KMS-11 (cell line): Measurements from ENCODE around the gene DGCR2.
"Not testable (repeated sequence)": the region's sequence is repeated elsewhere in the genome, so short reads cannot be mapped to it uniquely, and the experiment has no call there.

ENCODE experiments used
- H2AFZ ChIP-seq: fragments of 200-600 bp; sonication (generic); 2 replicates; pipeline ENCODE4 v1.6.1; 2016; ENCODE audit warnings: antibody characterized with exemption, mixed run types, low read depth
- H3K27ac ChIP-seq: fragments of 200-600 bp; sonication (generic); 2 replicates; pipeline ENCODE4 v1.6.1; 2016; ENCODE audit warnings: mild to moderate bottlenecking, mixed run types
- H3K27me3 ChIP-seq: fragments of 200-600 bp; sonication (generic); 2 replicates; pipeline ENCODE4 v1.6.1; 2017; ENCODE audit warnings: mild to moderate bottlenecking, low read depth, mixed run types, moderate library complexity; ENCODE audit not compliant: insufficient read depth
- H3K36me3 ChIP-seq: fragments of 200-600 bp; sonication (generic); 2 replicates; pipeline ENCODE4 v1.6.1; 2017; ENCODE audit warnings: mild to moderate bottlenecking, mixed run types; ENCODE audit not compliant: insufficient read depth
- H3K4me1 ChIP-seq: fragments of 200-600 bp; sonication (generic); 2 replicates; pipeline ENCODE4 v1.6.1; 2016; ENCODE audit warnings: mild to moderate bottlenecking, low read depth, mixed run types; ENCODE audit not compliant: poor library complexity, severe bottlenecking
- H3K4me2 ChIP-seq: fragments of 200-600 bp; sonication (generic); 2 replicates; pipeline ENCODE4 v1.7.0; 2016; ENCODE audit warnings: mild to moderate bottlenecking, mixed run types
- H3K4me3 ChIP-seq: fragments of 200-600 bp; sonication (generic); IDR thresholded peaks from 2 replicates; pipeline ENCODE4 v1.6.1; 2017; ENCODE audit warnings: low read depth, low read length, mixed read lengths; ENCODE audit not compliant: insufficient read depth
- H3K79me2 ChIP-seq: fragments of 200-600 bp; sonication (generic); 2 replicates; pipeline ENCODE4 v1.6.1; 2016; ENCODE audit warnings: low read depth, mixed run types; ENCODE audit not compliant: insufficient read depth
- H3K9ac ChIP-seq: fragments of 200-600 bp; sonication (generic); 2 replicates; pipeline ENCODE4 v1.6.1; 2016; ENCODE audit warnings: mild to moderate bottlenecking, mixed run types
- H4K20me1 ChIP-seq: fragments of 200-600 bp; sonication (generic); 2 replicates; pipeline ENCODE4 v1.6.1; 2016; ENCODE audit warnings: mild to moderate bottlenecking, mixed run types; ENCODE audit not compliant: insufficient read depth
- TF ChIP-seq, protein P1 (sequence below): fragments of 200-600 bp; sonication (generic); conservative IDR thresholded peaks from 2 replicates; pipeline ENCODE4 v1.6.1; 2017; ENCODE audit warnings: low read depth, mild to moderate bottlenecking, antibody characterized with exemption, low read length, moderate library complexity, mixed read lengths

Gene DGCR2

DNA sequence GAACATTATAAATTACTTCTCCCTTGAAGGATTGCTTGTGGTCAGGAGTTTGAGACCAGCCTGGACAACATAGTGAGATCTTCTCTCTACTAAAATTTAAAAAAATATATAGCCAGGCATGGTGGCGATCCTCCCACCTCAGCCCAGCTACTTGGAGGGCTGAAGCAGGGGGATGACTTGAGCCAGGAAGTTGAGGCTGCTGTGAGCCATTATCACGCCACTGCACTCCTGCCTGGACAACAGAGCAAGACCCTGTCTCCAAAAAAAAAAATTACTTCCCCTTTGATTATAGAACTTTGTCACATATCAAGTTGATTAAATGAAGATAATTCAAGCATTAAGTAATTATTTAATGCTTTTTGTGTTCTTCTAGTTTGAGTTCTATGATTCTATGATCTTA lies 121.0 kb downstream of the DGCR2 start:
- Histone ChIP-seq H3K36me3 (no peaks in the 10 kb centered on the region), H3K9ac (no peak overlapping the region), H3K79me2 (no peaks in the 10 kb centered on the region), H2AFZ (no peak overlapping the region), H3K4me2 (no peak overlapping the region), H3K4me1 (no peaks in the 10 kb centered on the region), H3K4me3 (no peak overlapping the region), H3K27me3 (no peaks in the 10 kb centered on the region), H3K27ac (no peak overlapping the region), H4K20me1 (no peaks in the 10 kb centered on the region)
- TF ChIP-seq, protein P1, sequence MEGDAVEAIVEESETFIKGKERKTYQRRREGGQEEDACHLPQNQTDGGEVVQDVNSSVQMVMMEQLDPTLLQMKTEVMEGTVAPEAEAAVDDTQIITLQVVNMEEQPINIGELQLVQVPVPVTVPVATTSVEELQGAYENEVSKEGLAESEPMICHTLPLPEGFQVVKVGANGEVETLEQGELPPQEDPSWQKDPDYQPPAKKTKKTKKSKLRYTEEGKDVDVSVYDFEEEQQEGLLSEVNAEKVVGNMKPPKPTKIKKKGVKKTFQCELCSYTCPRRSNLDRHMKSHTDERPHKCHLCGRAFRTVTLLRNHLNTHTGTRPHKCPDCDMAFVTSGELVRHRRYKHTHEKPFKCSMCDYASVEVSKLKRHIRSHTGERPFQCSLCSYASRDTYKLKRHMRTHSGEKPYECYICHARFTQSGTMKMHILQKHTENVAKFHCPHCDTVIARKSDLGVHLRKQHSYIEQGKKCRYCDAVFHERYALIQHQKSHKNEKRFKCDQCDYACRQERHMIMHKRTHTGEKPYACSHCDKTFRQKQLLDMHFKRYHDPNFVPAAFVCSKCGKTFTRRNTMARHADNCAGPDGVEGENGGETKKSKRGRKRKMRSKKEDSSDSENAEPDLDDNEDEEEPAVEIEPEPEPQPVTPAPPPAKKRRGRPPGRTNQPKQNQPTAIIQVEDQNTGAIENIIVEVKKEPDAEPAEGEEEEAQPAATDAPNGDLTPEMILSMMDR: no peak

DNA sequence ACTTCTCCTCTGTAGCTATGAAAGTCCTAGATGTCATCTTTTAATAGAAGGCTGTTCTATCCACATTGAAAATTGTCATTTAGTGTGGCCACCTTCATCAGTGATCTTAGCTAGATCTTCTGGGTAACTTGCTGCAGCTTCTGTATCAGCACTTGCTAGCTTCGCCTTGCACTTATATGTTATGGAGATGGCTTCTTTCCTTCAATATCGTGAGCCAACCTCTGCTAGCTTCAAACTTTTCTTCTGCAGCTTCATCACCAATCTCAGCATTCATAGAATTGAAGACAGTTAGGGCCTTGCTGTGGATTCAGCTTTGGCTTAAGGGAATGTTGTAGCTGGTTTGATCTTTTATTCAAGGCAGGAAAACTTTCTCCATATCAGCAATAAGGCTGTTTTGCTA lies 122.1 kb downstream of the DGCR2 start:
- not testable (repeated sequence) for H2AFZ ChIP-seq, H3K4me1 ChIP-seq, H3K36me3 ChIP-seq, H3K9ac ChIP-seq, H3K79me2 ChIP-seq, H3K27ac ChIP-seq, H3K4me3 ChIP-seq, H4K20me1 ChIP-seq, H3K4me2 ChIP-seq, H3K27me3 ChIP-seq

DNA sequence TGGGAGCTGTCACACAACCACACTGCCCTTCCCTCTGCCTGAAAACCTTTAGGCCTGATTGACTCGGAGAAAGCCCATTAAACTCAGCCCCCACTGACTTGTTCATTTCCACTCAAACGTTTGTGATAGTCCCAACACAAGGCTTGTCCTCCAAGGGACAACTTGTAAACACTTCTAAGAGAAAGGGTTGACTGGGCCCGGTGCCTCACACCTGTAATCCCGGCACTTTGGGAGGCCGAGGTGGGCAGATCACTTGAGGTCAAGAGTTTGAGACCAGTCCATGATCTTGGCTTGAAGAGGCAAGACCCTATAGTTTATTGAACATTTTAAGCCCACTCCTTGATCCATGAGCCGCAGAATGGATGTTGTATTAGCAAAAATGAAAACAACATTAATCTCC lies 122.8 kb downstream of the DGCR2 start:
- Histone ChIP-seq H3K27ac (no peak overlapping the region), H2AFZ (no peak overlapping the region), H3K4me1 (no peaks in the 10 kb centered on the region), H3K36me3 (no peaks in the 10 kb centered on the region), H3K9ac (no peak overlapping the region), H3K4me3 (no peak overlapping the region), H4K20me1 (no peaks in the 10 kb centered on the region), H3K27me3 (no peaks in the 10 kb centered on the region), H3K79me2 (no peaks in the 10 kb centered on the region), H3K4me2 (no peak overlapping the region)
- TF ChIP-seq, protein P1: no peak

DNA sequence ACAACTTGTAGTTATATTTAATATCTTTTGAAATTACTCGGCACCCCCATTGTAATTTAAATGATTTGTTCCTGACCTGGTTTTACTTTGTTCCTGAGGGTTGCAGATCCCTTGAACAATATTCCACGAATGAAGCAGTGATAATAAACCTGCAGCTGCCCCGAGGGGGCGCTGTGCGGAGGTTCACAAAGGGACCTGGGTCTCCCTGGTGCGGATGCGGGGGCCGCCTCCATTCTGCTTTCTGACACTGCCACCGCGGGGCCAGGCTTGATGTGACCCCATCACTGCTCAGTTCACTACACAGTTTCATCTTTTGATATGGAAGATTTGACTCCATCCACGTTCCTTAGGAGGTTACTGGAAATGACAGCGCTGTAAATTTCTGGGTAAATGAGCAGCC lies 123.2 kb downstream of the DGCR2 start:
- H3K9ac ChIP-seq: no peak overlapping the region
- H3K79me2 ChIP-seq: no peaks in the 10 kb centered on the region
- H4K20me1 ChIP-seq: no peaks in the 10 kb centered on the region
- no peak overlapping the region for H3K27ac ChIP-seq
- no peaks in the 10 kb centered on the region for H3K4me1 ChIP-seq
- no peak overlapping the region for H2AFZ ChIP-seq
- TF ChIP-seq, protein P1: peak; percentile 37
- H3K36me3 ChIP-seq: no peaks in the 10 kb centered on the region
- H3K4me2 ChIP-seq: no peak overlapping the region
- no peaks in the 10 kb centered on the region for H3K27me3 ChIP-seq
- H3K4me3 ChIP-seq: no peak overlapping the region

DNA sequence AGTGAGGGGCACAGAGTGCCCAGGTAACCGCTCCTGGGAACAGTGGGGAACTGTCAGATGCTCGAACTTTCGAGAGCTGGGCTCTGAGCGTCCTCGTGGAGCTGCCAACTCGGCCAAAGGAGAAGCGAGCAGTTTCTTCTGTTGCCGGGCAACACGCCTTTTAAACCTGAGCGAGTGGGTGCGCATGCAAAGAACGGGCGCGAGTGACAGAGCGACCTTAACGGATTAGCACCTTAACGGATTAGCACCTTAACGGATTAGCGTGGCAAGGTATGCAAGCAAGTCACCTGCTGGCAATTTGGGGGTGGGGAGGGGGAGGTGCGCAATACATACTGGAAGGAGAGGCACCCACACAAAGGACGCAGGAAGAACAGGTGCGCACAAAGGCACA lies 124.3 kb downstream of the DGCR2 start:
- Histone ChIP-seq H3K4me2 (no peak overlapping the region), H3K36me3 (no peaks in the 10 kb centered on the region)
- TF ChIP-seq, protein P1: no peak

More for the DNA sequence above, 124.3 kb downstream of the DGCR2 start:
- Histone ChIP-seq H2AFZ (no peak overlapping the region), H3K4me3 (no peak overlapping the region), H3K9ac (no peak overlapping the region), H3K4me1 (no peaks in the 10 kb centered on the region), H3K27ac (no peak overlapping the region), H3K79me2 (no peaks in the 10 kb centered on the region), H3K27me3 (no peaks in the 10 kb centered on the region), H4K20me1 (no peaks in the 10 kb centered on the region)
